Measurements from ENCODE around the gene PIGH. TPM values are rescaled to one million over a fixed set of nuclear protein-coding genes. Genes with fewer than 3 reads are reported as not detected.
"Not testable (repeated sequence)": the region's sequence is repeated elsewhere in the genome, so short reads cannot be mapped to it uniquely, and the experiment has no call there.

PIGH gene
- total RNA-seq, 3 donors from 2014 or later = 16.6 to 20.0 (median 16.7) TPM

DNA sequence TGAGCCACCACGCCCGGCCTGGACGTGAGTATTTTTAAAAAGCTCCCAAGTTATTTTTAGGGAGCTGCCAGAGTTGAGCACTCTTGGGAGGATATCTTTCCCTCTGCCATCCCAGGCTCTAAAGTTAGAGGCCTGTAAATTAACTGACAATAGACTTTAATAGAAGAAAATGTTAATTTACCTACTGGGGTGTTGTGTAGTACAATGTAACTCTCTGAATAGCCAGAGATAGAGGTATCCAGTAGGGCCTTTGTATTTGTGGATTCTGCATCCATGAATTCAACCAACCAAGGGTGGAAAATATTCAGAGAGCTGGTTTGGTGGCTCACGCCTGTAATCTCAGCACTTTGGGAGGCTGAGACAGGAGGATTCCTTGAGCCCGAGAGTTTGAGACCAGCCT is 7.6 kb upstream of the PIGH start:
- DNase-seq (no peak), ATAC-seq (no peak)
- H3K4me3 ChIP-seq = no peak overlapping the region
- no peaks in the 10 kb centered on the region for H3K36me3 ChIP-seq (ENCODE audit: low read depth)
- H3K4me1 ChIP-seq (ENCODE audit: low read depth) = no peaks in the 10 kb centered on the region
- intact Hi-C loops (cut with DNase I, micrococcal nuclease) = no loop called here
- TF ChIP-seq, protein P1, sequence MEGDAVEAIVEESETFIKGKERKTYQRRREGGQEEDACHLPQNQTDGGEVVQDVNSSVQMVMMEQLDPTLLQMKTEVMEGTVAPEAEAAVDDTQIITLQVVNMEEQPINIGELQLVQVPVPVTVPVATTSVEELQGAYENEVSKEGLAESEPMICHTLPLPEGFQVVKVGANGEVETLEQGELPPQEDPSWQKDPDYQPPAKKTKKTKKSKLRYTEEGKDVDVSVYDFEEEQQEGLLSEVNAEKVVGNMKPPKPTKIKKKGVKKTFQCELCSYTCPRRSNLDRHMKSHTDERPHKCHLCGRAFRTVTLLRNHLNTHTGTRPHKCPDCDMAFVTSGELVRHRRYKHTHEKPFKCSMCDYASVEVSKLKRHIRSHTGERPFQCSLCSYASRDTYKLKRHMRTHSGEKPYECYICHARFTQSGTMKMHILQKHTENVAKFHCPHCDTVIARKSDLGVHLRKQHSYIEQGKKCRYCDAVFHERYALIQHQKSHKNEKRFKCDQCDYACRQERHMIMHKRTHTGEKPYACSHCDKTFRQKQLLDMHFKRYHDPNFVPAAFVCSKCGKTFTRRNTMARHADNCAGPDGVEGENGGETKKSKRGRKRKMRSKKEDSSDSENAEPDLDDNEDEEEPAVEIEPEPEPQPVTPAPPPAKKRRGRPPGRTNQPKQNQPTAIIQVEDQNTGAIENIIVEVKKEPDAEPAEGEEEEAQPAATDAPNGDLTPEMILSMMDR (IDR thresholded peaks at IDR 0.05) = no peak
- H3K9me3 ChIP-seq = no peaks in the 10 kb centered on the region

DNA sequence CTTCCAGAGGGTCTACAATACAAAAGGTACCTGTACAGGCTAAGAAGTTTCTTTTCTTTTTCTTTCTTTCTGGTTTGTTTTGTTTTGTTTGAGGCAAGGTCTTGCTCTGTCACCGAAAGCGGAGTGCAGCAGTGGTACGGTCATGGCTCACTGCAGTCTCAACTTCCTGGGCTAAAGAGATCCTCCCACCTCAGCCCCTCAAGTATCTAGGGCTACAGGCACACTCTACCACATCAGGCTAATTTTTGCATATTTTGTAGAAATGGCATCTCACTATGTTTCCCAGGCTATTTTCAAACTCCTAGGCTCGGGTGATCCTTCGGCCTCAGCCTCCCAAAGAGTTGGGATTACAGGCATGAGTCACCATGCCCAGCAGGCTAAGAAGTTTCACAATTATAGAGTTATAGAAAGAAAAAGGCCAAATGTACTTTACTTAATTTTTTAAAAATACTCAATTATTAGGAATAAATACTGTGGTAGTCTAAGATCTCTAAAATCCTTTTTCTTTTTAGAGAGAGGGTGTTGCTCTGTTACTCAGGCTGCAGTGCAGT is 3.0 kb upstream of the PIGH start:
- intact Hi-C loops (cut with DNase I, micrococcal nuclease) = no loop called here
- TF ChIP-seq, protein P1 (IDR thresholded peaks at IDR 0.05) = no peak
- no peak for ATAC-seq
- Histone ChIP-seq H3K4me3 (no peak overlapping the region), H3K4me1 (ENCODE audit: low read depth) (peaks cover 7% of the 10 kb centered on the region), H3K9me3 (no peaks in the 10 kb centered on the region), H3K36me3 (ENCODE audit: low read depth) (no peaks in the 10 kb centered on the region)
- no peak for DNase-seq

DNA sequence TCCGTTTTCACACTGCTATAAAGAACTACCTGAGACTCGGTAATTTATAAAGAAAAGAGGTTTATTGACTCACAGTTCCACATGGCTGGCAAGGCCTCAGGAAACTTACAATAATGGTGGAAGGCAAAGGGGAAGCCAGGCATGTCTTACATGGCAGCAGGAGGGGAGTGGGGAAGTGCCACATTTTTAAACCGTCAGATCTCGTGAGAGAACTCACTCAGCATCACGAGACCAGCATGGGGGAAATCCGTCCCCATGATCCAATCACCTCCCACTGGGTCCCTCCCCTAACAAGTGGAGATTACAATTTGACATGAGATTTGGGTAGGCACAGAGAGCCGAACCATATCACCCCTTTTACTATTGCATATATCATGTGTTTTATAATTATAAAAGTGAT is 2.0 kb upstream of the PIGH start:
- Histone ChIP-seq H3K4me1 (ENCODE audit: low read depth) (peaks cover 7% of the 10 kb centered on the region), H3K4me3 (no peak overlapping the region), H3K9me3 (no peaks in the 10 kb centered on the region), H3K36me3 (ENCODE audit: low read depth) (no peaks in the 10 kb centered on the region)
- intact Hi-C loops (cut with DNase I, micrococcal nuclease) = no loop called here
- TF ChIP-seq, protein P1 (IDR thresholded peaks at IDR 0.05) = no peak
- no peak for DNase-seq
- no peak for ATAC-seq

DNA sequence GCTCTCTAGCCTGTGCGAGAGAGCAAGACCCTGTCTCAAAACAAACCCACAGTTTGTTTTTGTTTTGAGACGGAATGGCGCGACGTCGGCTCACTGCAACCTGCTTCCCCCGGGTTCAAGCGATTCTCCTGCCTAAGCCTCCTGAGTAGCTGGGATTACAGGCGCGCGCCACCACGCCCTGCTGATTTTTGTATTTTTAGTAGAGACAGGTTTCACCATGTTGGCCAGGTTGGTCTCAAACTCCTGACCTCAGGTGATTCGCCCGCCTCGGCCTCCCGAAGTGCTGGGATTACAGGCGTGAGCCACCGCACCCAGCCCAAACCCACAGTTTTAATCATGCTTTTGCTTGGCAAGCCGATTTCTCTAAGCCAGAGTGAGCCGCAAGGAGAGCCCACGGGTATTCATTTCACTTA is 500 bp upstream of the PIGH start:
- H3K4me1 ChIP-seq (ENCODE audit: low read depth); DNase-seq; H3K9me3 ChIP-seq; intact Hi-C loops (cut with DNase I, micrococcal nuclease); H3K36me3 ChIP-seq (ENCODE audit: low read depth); ATAC-seq; H3K4me3 ChIP-seq: not testable (repeated sequence)

DNA sequence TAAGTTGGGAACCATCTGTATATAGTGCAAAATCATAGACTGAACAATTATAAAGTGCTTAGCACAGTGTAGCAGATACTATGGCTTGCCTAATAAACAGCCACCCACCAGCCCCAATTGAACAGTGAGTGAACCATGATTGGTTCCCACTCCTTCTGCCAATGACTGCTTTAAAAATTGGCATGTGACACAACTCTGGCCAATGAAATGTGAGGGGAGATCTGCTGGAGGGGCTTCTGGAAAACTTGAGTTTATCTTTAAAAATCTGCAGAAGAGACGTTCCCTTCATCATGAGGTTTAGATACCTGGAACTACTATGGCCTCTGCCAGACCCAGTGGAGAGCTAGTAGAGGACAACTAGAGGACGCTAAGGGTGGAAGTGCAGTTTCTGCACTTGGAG is 4.7 kb downstream of the PIGH start:
- intact Hi-C loops (cut with DNase I, micrococcal nuclease) = no loop called here
- no peaks in the 10 kb centered on the region for H3K36me3 ChIP-seq (ENCODE audit: low read depth)
- no peak overlapping the region for H3K4me3 ChIP-seq
- peaks cover 7% of the 10 kb centered on the region for H3K4me1 ChIP-seq (ENCODE audit: low read depth)
- TF ChIP-seq, protein P1 (IDR thresholded peaks at IDR 0.05) = no peak
- H3K9me3 ChIP-seq = no peaks in the 10 kb centered on the region
- ATAC-seq (no peak), DNase-seq (no peak)

DNA sequence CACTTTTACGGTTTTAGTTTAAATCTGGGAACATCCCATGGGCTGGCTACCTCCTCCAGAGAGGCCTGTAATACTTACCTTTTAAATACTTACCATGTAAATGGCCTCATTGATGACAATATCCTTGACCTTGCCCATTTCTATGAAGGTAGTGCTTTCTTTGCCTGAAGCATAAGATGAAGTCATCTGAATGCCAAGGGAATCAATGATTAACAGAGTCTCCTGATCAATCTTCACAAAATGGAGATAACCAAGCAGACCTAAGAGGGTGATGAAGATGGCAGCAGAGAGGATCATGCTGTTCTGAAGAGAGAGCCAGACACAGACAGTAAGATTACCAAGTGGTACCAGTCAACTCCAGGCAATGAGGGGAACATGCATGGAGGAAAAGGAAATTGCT is 6.4 kb downstream of the PIGH start:
- H3K4me1 ChIP-seq (ENCODE audit: low read depth); H3K36me3 ChIP-seq (ENCODE audit: low read depth); ATAC-seq; H3K4me3 ChIP-seq; intact Hi-C loops (cut with DNase I, micrococcal nuclease); H3K9me3 ChIP-seq; DNase-seq: not testable (repeated sequence)

DNA sequence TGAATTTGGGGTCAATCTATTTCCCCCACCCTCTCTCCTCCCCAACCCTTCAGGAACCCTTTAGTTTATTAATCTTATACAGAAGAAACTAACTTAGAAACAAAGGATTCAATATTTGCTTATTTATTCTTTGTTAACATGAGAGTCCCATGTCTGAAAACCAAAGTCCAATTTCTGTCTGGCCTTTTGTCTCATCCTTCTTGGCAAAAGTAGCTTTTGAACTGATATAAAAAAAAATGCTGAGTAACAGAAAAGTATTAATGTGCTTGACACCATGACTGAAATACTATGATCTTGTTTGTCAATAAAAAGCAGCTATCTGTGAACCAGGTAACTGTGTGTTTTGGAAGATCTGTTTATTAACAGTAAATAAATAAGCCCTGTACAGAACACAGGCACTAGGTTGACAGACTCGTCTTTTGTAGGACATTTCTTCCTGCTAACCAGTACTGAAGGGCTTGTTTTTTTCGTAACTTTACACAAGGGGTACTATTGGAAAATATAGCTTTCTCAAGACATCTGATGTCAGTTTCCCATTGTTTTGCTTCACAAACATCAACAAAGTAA is 10.8 kb downstream of the PIGH start:
- no peaks in the 10 kb centered on the region for H3K4me1 ChIP-seq (ENCODE audit: low read depth)
- no peak for DNase-seq
- intact Hi-C loops (cut with DNase I, micrococcal nuclease) = no loop called here
- no peaks in the 10 kb centered on the region for H3K9me3 ChIP-seq
- no peak overlapping the region for H3K4me3 ChIP-seq
- TF ChIP-seq, protein P1 (IDR thresholded peaks at IDR 0.05) = no peak
- no peaks in the 10 kb centered on the region for H3K36me3 ChIP-seq (ENCODE audit: low read depth)
- ATAC-seq = no peak
